ENCODE data around the gene SLC30A10. TPM values are rescaled to one million over a fixed set of nuclear protein-coding genes. Genes with fewer than 3 reads are reported as not detected.

The SLC30A10 gene
- total and polyA plus RNA-seq, 10 of the 15 experiments (the other 5 are each of a cell fraction or from before 2014, with no cell fraction given), result not detected

DNA sequence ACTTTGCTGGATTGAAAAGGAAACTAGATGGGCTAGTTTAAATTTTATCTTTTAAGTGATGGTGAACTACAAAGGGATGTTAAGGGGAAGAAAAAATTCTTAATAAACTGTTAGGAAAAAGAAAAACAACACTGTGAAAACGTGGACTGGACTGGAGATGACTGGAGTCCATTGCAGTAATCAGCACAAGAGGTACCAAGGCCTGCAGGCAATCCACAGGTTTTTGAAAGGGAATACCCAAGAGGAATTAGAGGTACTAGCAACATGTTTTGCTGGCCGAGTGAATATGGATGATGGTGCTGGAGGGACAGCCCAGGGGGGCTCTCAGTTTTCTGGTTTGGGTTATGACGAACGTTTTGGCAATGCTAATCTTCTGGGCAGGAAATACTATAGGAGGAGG is 39.0 kb upstream of the SLC30A10 start:
- H3K4me3 ChIP-seq, result no peak overlapping the region
- 87% methylated on average over 4 of the region's 4 CpGs for WGBS (ENCODE audit: insufficient coverage, insufficient replicate concordance, low lambda C conversion rate, missing lambda C conversion rate)
- RAD21 ChIA-PET (ENCODE audit: unreplicated experiment), result no interaction called here
- ATAC-seq (no peak), DNase-seq (ENCODE audit: low read depth, low spot score) (no peak), FAIRE-seq (no peak)
- CTCF ChIA-PET, result no interaction called here
- no peaks in the 10 kb centered on the region for H4K20me1 ChIP-seq (ENCODE audit: control insufficient read depth, insufficient read depth)
- H3K36me3 ChIP-seq (ENCODE audit: control insufficient read depth in 2 of 2, insufficient read depth in 2 of 2, low read length in 1 of 2), result peaks cover 0 to 14% of the 10 kb centered on the region in 2 experiments; a peak in 1 of 4 replicates
- H2AFZ ChIP-seq (ENCODE audit: control insufficient read depth, low read depth, low read length), result no peak overlapping the region
- H3K4me2 ChIP-seq (ENCODE audit: control insufficient read depth, insufficient read depth), result no peak overlapping the region
- intact Hi-C loops (cut with micrococcal nuclease; ENCODE audit: unreplicated experiment), result no loop called here
- TF ChIP-seq, protein P1, sequence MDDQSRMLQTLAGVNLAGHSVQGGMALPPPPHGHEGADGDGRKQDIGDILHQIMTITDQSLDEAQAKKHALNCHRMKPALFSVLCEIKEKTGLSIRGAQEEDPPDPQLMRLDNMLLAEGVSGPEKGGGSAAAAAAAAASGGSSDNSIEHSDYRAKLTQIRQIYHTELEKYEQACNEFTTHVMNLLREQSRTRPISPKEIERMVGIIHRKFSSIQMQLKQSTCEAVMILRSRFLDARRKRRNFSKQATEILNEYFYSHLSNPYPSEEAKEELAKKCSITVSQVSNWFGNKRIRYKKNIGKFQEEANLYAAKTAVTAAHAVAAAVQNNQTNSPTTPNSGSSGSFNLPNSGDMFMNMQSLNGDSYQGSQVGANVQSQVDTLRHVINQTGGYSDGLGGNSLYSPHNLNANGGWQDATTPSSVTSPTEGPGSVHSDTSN (IDR thresholded peaks at IDR 0.05; ENCODE audit: insufficient replicate concordance, low read depth, low read length), result no peak
- TF ChIP-seq MXI1 (IDR thresholded peaks at IDR 0.05; ENCODE audit: low read depth, low read length), result no peak
- TF ChIP-seq SMAD5 (IDR thresholded peaks at IDR 0.05; ENCODE audit: low read depth), result no peak
- TF ChIP-seq, protein P2, sequence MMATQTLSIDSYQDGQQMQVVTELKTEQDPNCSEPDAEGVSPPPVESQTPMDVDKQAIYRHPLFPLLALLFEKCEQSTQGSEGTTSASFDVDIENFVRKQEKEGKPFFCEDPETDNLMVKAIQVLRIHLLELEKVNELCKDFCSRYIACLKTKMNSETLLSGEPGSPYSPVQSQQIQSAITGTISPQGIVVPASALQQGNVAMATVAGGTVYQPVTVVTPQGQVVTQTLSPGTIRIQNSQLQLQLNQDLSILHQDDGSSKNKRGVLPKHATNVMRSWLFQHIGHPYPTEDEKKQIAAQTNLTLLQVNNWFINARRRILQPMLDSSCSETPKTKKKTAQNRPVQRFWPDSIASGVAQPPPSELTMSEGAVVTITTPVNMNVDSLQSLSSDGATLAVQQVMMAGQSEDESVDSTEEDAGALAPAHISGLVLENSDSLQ (IDR thresholded peaks at IDR 0.05), result no peak
- TF ChIP-seq CHD1 (IDR thresholded peaks at IDR 0.05; ENCODE audit: low read depth, low read length), result no peak
- TF ChIP-seq POU2F2 (IDR thresholded peaks at IDR 0.05; ENCODE audit: borderline replicate concordance, low read depth, low read length), result no peak
- no peak for TF ChIP-seq STAT3 (IDR thresholded peaks at IDR 0.05; ENCODE audit: low read depth, low read length)
- no peak for TF ChIP-seq SREBF2 (IDR thresholded peaks at IDR 0.05; ENCODE audit: low read length)
- H3K4me1 ChIP-seq (ENCODE audit: control insufficient read depth, insufficient read depth, low read length), result no peaks in the 10 kb centered on the region
- no peaks in the 10 kb centered on the region for H3K9me3 ChIP-seq (replicated peaks; ENCODE audit: control insufficient read depth, insufficient read depth, low read length)
- H3K27me3 ChIP-seq (replicated peaks in 1 of 2; ENCODE audit: control insufficient read depth in 2 of 2, insufficient read depth in 2 of 2, low read length in 1 of 2), result no peaks in the 10 kb centered on the region
- POLR2A ChIA-PET, result no interaction called here
- H3K9ac ChIP-seq (ENCODE audit: control insufficient read depth, insufficient read depth, low read length), result no peak overlapping the region
- H3K79me2 ChIP-seq (ENCODE audit: control insufficient read depth, insufficient read depth, low read length), result no peaks in the 10 kb centered on the region
- SMC1A ChIA-PET (ENCODE audit: uncharacterized antibody, unreplicated experiment), result no interaction called here
- no peak overlapping the region for H3K27ac ChIP-seq (ENCODE audit: control insufficient read depth, insufficient read depth)
- BruUV-seq (replicated peaks), result no TSS peak
- in situ Hi-C loops (cut with MboI), result no loop called here
